Jurkat, Clone E6-1 (cell line): ENCODE data around the gene TSPAN9.

Source experiments
- DNase-seq: peaks from one replicate; pipeline ENCODE4 v3.0.0-alpha.2; 2011; ENCODE audit warnings: low read depth, low spot score
- H3K4me3 ChIP-seq: 2 replicates; pipeline ENCODE4 v1.5.1; 2011; ENCODE audit warnings: mild to moderate bottlenecking, low read length, control low read depth, moderate library complexity

Gene TSPAN9

GRCh38 chr12:3249081-3249800 lies 172.1 kb downstream of the TSPAN9 start:
- no peak overlapping the region for H3K4me3 ChIP-seq
- DNase-seq = peak; percentile 46

GRCh38 chr12:3250034-3250433 lies 172.9 kb downstream of the TSPAN9 start:
- no peak for DNase-seq
- no peak overlapping the region for H3K4me3 ChIP-seq

- no peak for DNase-seq
- no peak overlapping the region for H3K4me3 ChIP-seq
These were observed 173.4 kb downstream of the TSPAN9 start for GRCh38 chr12:3250576-3250975.

- H3K4me3 ChIP-seq = no peak overlapping the region
- no peak for DNase-seq
These were observed 173.9 kb downstream of the TSPAN9 start for GRCh38 chr12:3251067-3251466.

GRCh38 chr12:3251691-3252090 lies 174.5 kb downstream of the TSPAN9 start:
- DNase-seq = no peak
- no peak overlapping the region for H3K4me3 ChIP-seq

GRCh38 chr12:3252450-3252891 lies 175.3 kb downstream of the TSPAN9 start:
- H3K4me3 ChIP-seq = no peak overlapping the region
- DNase-seq = no peak

- DNase-seq = no peak
These were observed 176.6 kb downstream of the TSPAN9 start for GRCh38 chr12:3253682-3254275.

GRCh38 chr12:3255057-3255456 lies 177.9 kb downstream of the TSPAN9 start:
- no peak overlapping the region for H3K4me3 ChIP-seq
- no peak for DNase-seq

More at GRCh38 chr12:3253682-3254275, 176.6 kb downstream of the TSPAN9 start:
- no peak overlapping the region for H3K4me3 ChIP-seq

- no peak overlapping the region for H3K4me3 ChIP-seq
- no peak for DNase-seq
These were observed 179.0 kb downstream of the TSPAN9 start for GRCh38 chr12:3256103-3256631.

GRCh38 chr12:3257411-3257810 lies 180.2 kb downstream of the TSPAN9 start:
- no peak overlapping the region for H3K4me3 ChIP-seq
- DNase-seq = no peak

- H3K4me3 ChIP-seq = no peak overlapping the region
- DNase-seq = no peak
These were observed 182.8 kb downstream of the TSPAN9 start for GRCh38 chr12:3259973-3260372.

- H3K4me3 ChIP-seq = no peak overlapping the region
- DNase-seq = no peak
These were observed 184.7 kb downstream of the TSPAN9 start for GRCh38 chr12:3261782-3262359.

GRCh38 chr12:3262470-3262869 lies 185.3 kb downstream of the TSPAN9 start:
- H3K4me3 ChIP-seq = no peak overlapping the region
- DNase-seq = no peak

- no peak for DNase-seq
- no peak overlapping the region for H3K4me3 ChIP-seq
These were observed 186.1 kb downstream of the TSPAN9 start for GRCh38 chr12:3263282-3263681.

GRCh38 chr12:3263939-3264922 lies 187.1 kb downstream of the TSPAN9 start:
- no peak for DNase-seq
- H3K4me3 ChIP-seq = no peak overlapping the region

- DNase-seq = no peak
- no peak overlapping the region for H3K4me3 ChIP-seq
These were observed 188.2 kb downstream of the TSPAN9 start for GRCh38 chr12:3265406-3265805.

GRCh38 chr12:3266638-3267037 lies 189.5 kb downstream of the TSPAN9 start:
- no peak overlapping the region for H3K4me3 ChIP-seq
- no peak for DNase-seq

- no peak for DNase-seq
- H3K4me3 ChIP-seq = no peak overlapping the region
These were observed 190.5 kb downstream of the TSPAN9 start for GRCh38 chr12:3267690-3268089.

GRCh38 chr12:3269594-3269993 lies 192.4 kb downstream of the TSPAN9 start:
- no peak overlapping the region for H3K4me3 ChIP-seq

More at GRCh38 chr12:3269594-3269993, 192.4 kb downstream of the TSPAN9 start:
- no peak for DNase-seq
